ENCODE measurements around the gene HDHD5.

DNA sequence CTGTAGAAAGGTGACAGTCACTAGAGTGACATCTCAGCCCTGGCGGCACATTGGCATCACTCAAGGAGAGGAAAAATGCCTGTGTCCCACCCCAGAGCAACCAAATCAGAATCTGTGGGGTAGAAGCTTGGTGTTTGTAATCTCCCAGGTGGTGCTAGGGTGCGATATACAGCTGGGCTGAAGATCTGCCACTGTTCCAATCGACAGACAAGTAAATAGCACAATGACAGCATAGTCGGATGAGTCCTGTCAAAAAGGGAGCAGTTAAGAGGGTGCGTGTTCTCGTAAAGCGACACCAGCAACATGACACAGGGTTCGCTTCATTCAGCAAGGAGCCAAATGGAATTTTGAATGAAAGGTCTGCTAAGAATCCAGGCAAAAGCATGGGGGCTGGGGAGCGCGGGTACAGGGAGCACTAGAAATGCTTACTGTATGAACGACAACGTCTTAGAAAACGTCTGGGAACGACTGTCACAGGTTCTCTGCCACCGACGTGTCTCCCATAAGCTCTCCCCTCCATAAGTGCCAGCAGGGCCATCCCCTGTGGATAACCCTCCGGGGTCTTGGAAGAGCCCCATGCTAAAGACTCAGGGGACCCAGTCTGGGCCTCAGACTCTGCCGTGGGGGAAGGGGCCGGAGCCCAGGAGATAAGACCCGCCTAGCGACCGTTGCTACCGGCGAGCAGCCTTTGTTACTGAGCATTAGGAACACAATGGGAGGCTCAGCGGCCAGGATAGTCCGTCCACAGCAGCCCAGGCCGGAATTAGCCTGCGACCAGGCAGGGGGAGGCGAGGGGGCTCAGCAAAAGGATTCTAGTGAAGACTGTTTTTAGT is 39.3 kb upstream of the HDHD5 start:
- TF ChIP-seq JUND (IDR thresholded peaks at IDR 0.05): no peak
- no peak for TF ChIP-seq CTCF (IDR thresholded peaks at IDR 0.05; ENCODE audit: low read depth, low read length, missing input control)
- TF ChIP-seq SP1 (IDR thresholded peaks at IDR 0.05): no peak
- TF ChIP-seq, protein P1, sequence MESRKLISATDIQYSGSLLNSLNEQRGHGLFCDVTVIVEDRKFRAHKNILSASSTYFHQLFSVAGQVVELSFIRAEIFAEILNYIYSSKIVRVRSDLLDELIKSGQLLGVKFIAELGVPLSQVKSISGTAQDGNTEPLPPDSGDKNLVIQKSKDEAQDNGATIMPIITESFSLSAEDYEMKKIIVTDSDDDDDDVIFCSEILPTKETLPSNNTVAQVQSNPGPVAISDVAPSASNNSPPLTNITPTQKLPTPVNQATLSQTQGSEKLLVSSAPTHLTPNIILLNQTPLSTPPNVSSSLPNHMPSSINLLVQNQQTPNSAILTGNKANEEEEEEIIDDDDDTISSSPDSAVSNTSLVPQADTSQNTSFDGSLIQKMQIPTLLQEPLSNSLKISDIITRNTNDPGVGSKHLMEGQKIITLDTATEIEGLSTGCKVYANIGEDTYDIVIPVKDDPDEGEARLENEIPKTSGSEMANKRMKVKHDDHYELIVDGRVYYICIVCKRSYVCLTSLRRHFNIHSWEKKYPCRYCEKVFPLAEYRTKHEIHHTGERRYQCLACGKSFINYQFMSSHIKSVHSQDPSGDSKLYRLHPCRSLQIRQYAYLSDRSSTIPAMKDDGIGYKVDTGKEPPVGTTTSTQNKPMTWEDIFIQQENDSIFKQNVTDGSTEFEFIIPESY (IDR thresholded peaks at IDR 0.05): no peak
- no peak for TF ChIP-seq RAD21 (IDR thresholded peaks at IDR 0.05)
- TF ChIP-seq MAX (IDR thresholded peaks at IDR 0.05): no peak
- TF ChIP-seq, protein P2, sequence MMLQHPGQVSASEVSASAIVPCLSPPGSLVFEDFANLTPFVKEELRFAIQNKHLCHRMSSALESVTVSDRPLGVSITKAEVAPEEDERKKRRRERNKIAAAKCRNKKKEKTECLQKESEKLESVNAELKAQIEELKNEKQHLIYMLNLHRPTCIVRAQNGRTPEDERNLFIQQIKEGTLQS (IDR thresholded peaks at IDR 0.05): no peak
- no peak for TF ChIP-seq TAF1 (conservative IDR thresholded peaks at IDR 0.05)

Measured in liver (tissue), 3 donors.